ENCODE results near the gene AHNAK.
"Not testable (repeated sequence)": the region's sequence is repeated elsewhere in the genome, so short reads cannot be mapped to it uniquely, and the experiment has no call there.

AHNAK gene

DNA sequence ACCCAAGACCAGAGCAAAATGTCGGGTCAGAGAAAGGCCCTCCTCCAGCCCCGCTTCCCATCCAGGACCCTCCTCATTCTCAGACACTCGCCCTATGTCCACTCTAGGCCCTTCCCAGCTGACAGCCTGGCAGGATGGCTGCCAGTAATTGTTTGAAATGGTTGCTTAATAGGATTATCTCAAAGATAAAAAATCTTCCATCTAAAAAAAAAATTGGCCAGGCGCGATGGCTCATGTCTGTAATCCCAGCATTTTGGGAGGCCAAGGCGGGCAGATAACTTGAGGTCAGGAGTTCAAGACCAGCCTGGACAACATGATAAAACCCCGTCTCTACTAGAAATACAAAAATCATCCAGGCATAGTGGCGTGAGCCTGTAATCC, 95.4 kb downstream of the AHNAK start:
- no peak overlapping the region for H3K27ac ChIP-seq
- TF ChIP-seq, protein P1, sequence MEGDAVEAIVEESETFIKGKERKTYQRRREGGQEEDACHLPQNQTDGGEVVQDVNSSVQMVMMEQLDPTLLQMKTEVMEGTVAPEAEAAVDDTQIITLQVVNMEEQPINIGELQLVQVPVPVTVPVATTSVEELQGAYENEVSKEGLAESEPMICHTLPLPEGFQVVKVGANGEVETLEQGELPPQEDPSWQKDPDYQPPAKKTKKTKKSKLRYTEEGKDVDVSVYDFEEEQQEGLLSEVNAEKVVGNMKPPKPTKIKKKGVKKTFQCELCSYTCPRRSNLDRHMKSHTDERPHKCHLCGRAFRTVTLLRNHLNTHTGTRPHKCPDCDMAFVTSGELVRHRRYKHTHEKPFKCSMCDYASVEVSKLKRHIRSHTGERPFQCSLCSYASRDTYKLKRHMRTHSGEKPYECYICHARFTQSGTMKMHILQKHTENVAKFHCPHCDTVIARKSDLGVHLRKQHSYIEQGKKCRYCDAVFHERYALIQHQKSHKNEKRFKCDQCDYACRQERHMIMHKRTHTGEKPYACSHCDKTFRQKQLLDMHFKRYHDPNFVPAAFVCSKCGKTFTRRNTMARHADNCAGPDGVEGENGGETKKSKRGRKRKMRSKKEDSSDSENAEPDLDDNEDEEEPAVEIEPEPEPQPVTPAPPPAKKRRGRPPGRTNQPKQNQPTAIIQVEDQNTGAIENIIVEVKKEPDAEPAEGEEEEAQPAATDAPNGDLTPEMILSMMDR (conservative IDR thresholded peaks at IDR 0.05), result no peak

DNA sequence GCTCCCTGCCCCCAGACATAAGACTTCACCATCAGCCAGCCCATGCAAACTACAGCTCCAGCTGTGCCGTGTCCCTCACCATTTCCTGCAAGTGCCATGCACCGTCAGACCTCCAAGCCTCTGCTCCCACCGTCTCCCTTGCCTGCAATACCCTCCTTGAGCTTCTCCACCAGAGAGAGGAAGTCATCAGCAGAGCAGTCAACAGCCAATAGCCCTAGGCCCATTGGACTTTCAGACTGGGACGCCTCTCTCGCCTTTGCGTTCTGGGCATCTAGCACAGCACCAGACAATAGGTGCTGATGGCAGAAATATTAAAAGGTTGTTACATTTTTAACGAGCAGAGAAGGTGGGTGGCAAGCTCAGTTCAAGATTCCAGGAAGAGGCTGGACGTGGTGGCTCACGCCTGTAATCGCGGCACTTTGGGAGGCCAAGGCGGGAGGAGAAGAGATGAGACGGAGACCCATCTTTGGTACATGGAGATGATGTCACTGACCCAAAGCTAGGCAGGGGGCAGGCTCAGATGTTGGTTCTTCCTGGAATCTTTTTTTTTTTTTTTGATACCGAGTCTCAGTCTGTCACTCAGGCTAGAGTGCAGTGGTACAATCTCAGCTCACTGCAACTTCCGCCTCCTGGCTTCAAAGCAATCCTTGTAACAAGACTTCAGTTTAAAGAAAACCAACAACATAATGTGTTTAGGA, 95.9 kb downstream of the AHNAK start:
- TF ChIP-seq, protein P1 (conservative IDR thresholded peaks at IDR 0.05), result no peak
- H3K27ac ChIP-seq, result no peak overlapping the region

DNA sequence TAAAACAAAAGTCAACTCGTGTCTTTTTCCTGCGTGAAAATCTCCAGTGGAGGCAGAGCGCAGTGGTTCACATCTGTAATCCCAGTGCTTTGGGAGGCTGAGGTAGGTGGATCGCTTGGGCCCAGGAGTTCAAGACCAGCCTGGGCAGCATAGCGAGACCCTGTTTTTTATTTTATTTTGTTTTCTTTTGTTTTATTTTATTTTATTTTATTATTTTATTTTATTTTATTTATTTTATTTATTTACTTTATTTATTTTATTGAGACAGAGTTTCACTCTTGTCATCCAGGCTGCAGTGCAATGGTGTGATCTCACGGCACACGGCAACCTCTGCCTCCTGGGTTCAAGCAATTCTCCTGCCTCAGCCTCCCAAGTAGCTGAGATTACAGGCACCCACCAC, 96.7 kb downstream of the AHNAK start:
- H3K27ac ChIP-seq, result not testable (repeated sequence)

DNA sequence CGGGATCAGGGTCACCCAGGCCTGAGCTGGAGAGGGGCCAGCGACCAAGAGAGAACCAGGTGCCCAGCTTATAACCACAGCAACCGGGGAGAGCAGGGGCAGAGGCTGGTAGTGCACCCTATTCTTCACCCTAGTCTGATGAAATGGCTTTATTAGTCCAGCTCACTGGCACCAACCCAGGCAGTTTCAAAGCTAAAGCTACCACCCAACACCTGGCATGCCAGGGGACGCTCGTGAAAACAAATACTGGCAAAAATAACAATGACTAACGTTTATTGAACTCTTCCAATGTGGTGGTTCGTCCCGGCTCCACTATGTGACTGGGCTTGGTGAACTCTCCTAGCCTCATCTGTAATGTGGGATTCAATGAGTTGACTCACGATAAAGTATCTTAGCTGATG, 97.2 kb downstream of the AHNAK start:
- TF ChIP-seq, protein P1 (conservative IDR thresholded peaks at IDR 0.05), result no peak
- H3K27ac ChIP-seq, result no peak overlapping the region

DNA sequence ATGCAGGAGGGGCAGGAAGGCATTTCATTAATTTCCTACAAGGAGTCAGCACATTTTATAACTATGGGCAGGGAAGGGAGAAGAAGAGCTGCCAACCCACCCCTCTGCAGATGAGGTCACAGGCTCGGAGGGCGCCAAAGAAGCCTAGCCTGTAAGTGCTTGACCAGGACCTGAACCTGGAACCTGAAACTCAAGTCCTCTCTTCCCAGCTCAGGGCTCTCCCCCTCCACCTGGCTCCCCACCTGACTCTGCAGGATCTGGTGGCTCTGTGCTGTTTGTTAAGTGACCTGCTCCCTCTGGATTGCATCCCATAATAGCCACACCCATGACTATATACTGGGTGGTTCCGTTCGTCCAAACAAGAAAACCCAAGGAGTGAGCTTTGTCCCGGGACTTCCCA, 100.5 kb downstream of the AHNAK start:
- TF ChIP-seq, protein P1 (conservative IDR thresholded peaks at IDR 0.05), result no peak

DNA sequence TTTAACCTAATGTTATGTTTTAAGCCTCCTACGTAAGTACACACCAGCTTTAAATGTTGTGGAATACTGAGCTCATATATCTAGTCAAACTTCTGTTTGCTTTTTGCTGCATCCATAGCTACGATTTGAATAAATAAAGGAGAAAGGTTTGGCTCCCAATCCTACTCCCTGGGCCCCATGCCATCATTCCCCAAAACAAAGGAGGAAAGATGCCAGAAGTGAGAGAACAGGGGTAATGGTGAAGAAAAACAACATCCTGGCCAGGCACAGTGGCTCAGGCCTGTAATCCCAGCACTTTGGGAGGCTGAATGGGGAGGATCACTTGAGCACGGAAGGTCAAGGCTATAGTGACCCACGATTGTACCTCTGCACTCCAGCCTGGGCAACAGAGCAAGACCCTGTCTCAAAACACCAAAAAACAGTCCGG, 101.3 kb downstream of the AHNAK start:
- TF ChIP-seq, protein P1 (conservative IDR thresholded peaks at IDR 0.05), result no peak
- peak overlapping the region; percentile 84 for H3K27ac ChIP-seq

More for the DNA sequence above, 100.5 kb downstream of the AHNAK start:
- peak overlapping the region; percentile 84 for H3K27ac ChIP-seq

DNA sequence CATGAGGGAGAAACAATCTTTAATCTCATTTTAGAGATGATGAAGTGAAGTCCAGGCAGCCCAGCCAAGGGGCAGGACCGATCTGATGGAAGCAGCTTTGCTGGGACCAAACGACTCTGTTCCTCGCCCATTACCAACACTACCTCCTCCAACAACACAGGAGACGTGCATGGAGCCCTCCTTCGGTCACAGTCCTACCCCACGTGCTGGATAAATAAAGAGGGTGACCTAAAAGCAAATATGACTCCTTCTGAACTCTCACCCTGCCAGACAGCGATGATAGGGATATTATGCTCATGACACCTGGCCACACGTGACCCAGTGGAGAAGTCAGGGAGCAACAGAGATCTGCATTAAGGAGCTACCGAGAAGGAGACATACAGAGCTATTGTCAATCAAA, 101.8 kb downstream of the AHNAK start:
- TF ChIP-seq, protein P1 (conservative IDR thresholded peaks at IDR 0.05), result no peak

DNA sequence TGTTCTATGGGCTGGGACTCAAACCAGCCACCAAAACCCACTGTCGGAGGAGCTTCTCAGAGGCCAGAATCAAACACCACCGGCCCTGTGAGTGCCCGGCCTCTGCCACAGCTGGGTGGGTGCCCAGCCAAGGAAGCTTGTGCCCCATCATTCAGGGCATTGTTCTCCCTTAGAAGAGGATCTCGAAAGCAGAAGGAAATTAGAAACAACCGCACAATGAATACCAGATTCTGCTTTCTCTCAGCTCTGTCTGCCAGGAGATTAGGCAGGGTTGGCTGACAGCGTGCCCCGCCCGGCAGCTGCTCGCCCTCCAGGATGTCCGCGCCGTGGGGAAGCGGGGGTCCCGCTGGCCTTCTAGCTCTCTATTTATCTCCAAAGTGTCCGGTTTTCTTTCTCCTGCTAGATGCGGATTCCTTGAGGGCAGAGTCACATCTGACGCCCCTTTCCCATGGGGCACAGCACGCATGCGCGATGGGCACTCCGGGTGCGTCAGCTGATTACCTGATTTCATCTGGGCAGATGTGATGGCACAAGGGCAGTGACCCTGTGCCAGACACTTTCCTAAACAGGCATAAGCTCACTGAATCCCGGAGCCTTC, 102.3 kb downstream of the AHNAK start:
- TF ChIP-seq, protein P1 (conservative IDR thresholded peaks at IDR 0.05), result no peak
- peak overlapping the region; percentile 84 for H3K27ac ChIP-seq

More for the DNA sequence above, 101.8 kb downstream of the AHNAK start:
- peak overlapping the region; percentile 84 for H3K27ac ChIP-seq
